ENCODE data around the gene ZBTB1. TPM values are rescaled to one million over a fixed set of nuclear protein-coding genes. Genes with fewer than 3 reads are reported as not detected.

ZBTB1 gene
- total RNA-seq, 2 donors from 2014 or later, result 37.9 to 43.3 TPM

- TF ChIP-seq CTCF (IDR thresholded peaks at IDR 0.05), result no peak
- DNase-seq (ENCODE audit: low spot score), result no peak
- ATAC-seq (ENCODE audit: insufficient number of reproducible peaks, low FRiP score, low read depth), result no peak
- Histone ChIP-seq H3K4me3 (peak overlapping the region; percentile 83), H3K36me3 (peaks cover 2% of the 10 kb centered on the region), H3K27ac (peak overlapping the region; percentile 66 to 80), H3K4me1 (ENCODE audit: control insufficient read depth in 1 of 2, low read depth in 2 of 2) (peaks cover 3 to 5% of the 10 kb centered on the region in 2 donors), H3K27me3 (replicated peaks; ENCODE audit: insufficient read depth) (no peaks in the 10 kb centered on the region), H3K9me3 (no peaks in the 10 kb centered on the region)
These were observed 39.9 kb upstream of the ZBTB1 start for GRCh38 chr14:64464651-64465050.

GRCh38 chr14:64465191-64465822 is 39.3 kb upstream of the ZBTB1 start, which contains the start of gene AKAP5:
Gene AKAP5, plus strand, starts transcription at chr14:64465499. Its CDS starts 2,896 bp downstream, at chr14:64468395.
- peak; percentile 41 for ATAC-seq (ENCODE audit: insufficient number of reproducible peaks, low FRiP score, low read depth)
- Histone ChIP-seq H3K27ac (peak within 1 kb of the TSS; percentile 66 to 80), H3K27me3 (replicated peaks; ENCODE audit: insufficient read depth) (no peaks in the 10 kb centered on the region), H3K4me3 (peak within 1 kb of the TSS; percentile 83), H3K4me1 (ENCODE audit: control insufficient read depth in 1 of 2, low read depth in 2 of 2) (peaks cover 3 to 5% of the 10 kb centered on the region in 2 donors), H3K36me3 (no peaks in the 10 kb centered on the region), H3K9me3 (no peaks in the 10 kb centered on the region)
- no peak for TF ChIP-seq CTCF (IDR thresholded peaks at IDR 0.05)
- DNase-seq (ENCODE audit: low spot score), result no peak

- Histone ChIP-seq H3K9me3 (no peaks in the 10 kb centered on the region), H3K27me3 (replicated peaks; ENCODE audit: insufficient read depth) (no peaks in the 10 kb centered on the region), H3K4me3 (peak overlapping the region; percentile 83), H3K36me3 (no peaks in the 10 kb centered on the region), H3K4me1 (ENCODE audit: control insufficient read depth in 1 of 2, low read depth in 2 of 2) (peaks cover 3 to 5% of the 10 kb centered on the region in 2 donors), H3K27ac (peak overlapping the region; percentile 66 to 80)
- DNase-seq (ENCODE audit: low spot score) (no peak), ATAC-seq (ENCODE audit: insufficient number of reproducible peaks, low FRiP score, low read depth) (no peak)
- TF ChIP-seq CTCF (IDR thresholded peaks at IDR 0.05), result no peak
These were observed 38.6 kb upstream of the ZBTB1 start for GRCh38 chr14:64465831-64466554.

GRCh38 chr14:64467101-64467500 is 37.5 kb upstream of the ZBTB1 start:
- Histone ChIP-seq H3K4me1 (ENCODE audit: control insufficient read depth in 1 of 2, low read depth in 2 of 2) (peaks cover 3 to 5% of the 10 kb centered on the region in 2 donors), H3K27me3 (replicated peaks; ENCODE audit: insufficient read depth) (no peaks in the 10 kb centered on the region), H3K9me3 (no peaks in the 10 kb centered on the region), H3K36me3 (no peaks in the 10 kb centered on the region), H3K27ac (no peak overlapping the region), H3K4me3 (no peak overlapping the region)
- ATAC-seq (ENCODE audit: insufficient number of reproducible peaks, low FRiP score, low read depth) (no peak), DNase-seq (ENCODE audit: low spot score) (no peak)
- no peak for TF ChIP-seq CTCF (IDR thresholded peaks at IDR 0.05)

GRCh38 chr14:64467566-64467965 is 37.0 kb upstream of the ZBTB1 start:
- no peak for DNase-seq (ENCODE audit: low spot score)
- Histone ChIP-seq H3K27ac (no peak overlapping the region), H3K4me1 (ENCODE audit: control insufficient read depth in 1 of 2, low read depth in 2 of 2) (peaks cover 3 to 5% of the 10 kb centered on the region in 2 donors), H3K27me3 (replicated peaks; ENCODE audit: insufficient read depth) (no peaks in the 10 kb centered on the region), H3K9me3 (no peaks in the 10 kb centered on the region), H3K36me3 (no peaks in the 10 kb centered on the region), H3K4me3 (no peak overlapping the region)
- no peak for ATAC-seq (ENCODE audit: insufficient number of reproducible peaks, low FRiP score, low read depth)
- no peak for TF ChIP-seq CTCF (IDR thresholded peaks at IDR 0.05)
